ENCODE results near the gene OBSCN.

GRCh38 chr1:228315945-228316588 lies 108.2 kb downstream of the OBSCN start:
- TF ChIP-seq CTCF (conservative IDR thresholded peaks at IDR 0.05; ENCODE audit: low read depth, low read length) = no peak
- no peak for TF ChIP-seq MXI1 (IDR thresholded peaks at IDR 0.05; ENCODE audit: borderline replicate concordance, low read depth, low read length)
- no peak for TF ChIP-seq POLR2A (IDR thresholded peaks at IDR 0.05; ENCODE audit: low read depth, low read length)
- TF ChIP-seq MAZ (IDR thresholded peaks at IDR 0.05; ENCODE audit: borderline replicate concordance, low read depth, low read length) = no peak
- no peak for TF ChIP-seq RAD21 (IDR thresholded peaks at IDR 0.05; ENCODE audit: low read length)
- no peak for TF ChIP-seq CEBPB (IDR thresholded peaks at IDR 0.05; ENCODE audit: low read depth, low read length)
- TF ChIP-seq RFX5 (IDR thresholded peaks at IDR 0.05; ENCODE audit: low read depth, low read length) = no peak
- TF ChIP-seq USF2 (IDR thresholded peaks at IDR 0.05; ENCODE audit: low read depth, low read length) = no peak
- TF ChIP-seq CHD1 (IDR thresholded peaks at IDR 0.05; ENCODE audit: low read depth, low read length) = no peak
- TF ChIP-seq BHLHE40 (IDR thresholded peaks at IDR 0.05; ENCODE audit: low read depth, low read length) = no peak
- no peak for TF ChIP-seq RCOR1 (IDR thresholded peaks at IDR 0.05; ENCODE audit: insufficient replicate concordance, low read length)
- no peak for TF ChIP-seq FOS (IDR thresholded peaks at IDR 0.05; ENCODE audit: low read depth, low read length)
- no peak for TF ChIP-seq SMC3 (IDR thresholded peaks at IDR 0.05; ENCODE audit: low read depth, low read length)
